Progenitor cell of endocrine pancreas (in vitro differentiated cells): ENCODE data around the gene POLG2. TPM values are rescaled to one million over a fixed set of nuclear protein-coding genes. Genes with fewer than 3 reads are reported as not detected.
"Not testable (repeated sequence)": the region's sequence is repeated elsewhere in the genome, so short reads cannot be mapped to it uniquely, and the experiment has no call there.

Source experiments
- DNase-seq: peaks from one replicate; pipeline ENCODE4 v3.0.0; 2021; ENCODE audit warnings: low spot score; ENCODE audit not compliant: unreplicated experiment
- H3K27ac Mint-ChIP-seq: 2 replicates; pipeline ENCODE4 v1.8.0; 2021; ENCODE audit warnings: mild to moderate bottlenecking, moderate library complexity, mixed read lengths
- H3K27me3 Mint-ChIP-seq: 2 replicates; pipeline ENCODE4 v1.8.0; 2021; ENCODE audit warnings: mixed read lengths
- H3K36me3 Mint-ChIP-seq: 2 replicates; pipeline ENCODE4 v1.8.0; 2022; ENCODE audit warnings: mixed read lengths; ENCODE audit not compliant: insufficient read depth
- H3K4me1 Mint-ChIP-seq: 2 replicates; pipeline ENCODE4 v1.8.0; 2021; ENCODE audit warnings: low read depth, mixed read lengths
- H3K4me3 Mint-ChIP-seq: 2 replicates; pipeline ENCODE4 v1.8.0; 2021; ENCODE audit warnings: low read depth, mild to moderate bottlenecking, moderate library complexity, mixed read lengths
- H3K9me3 Mint-ChIP-seq: 2 replicates; pipeline ENCODE4 v1.8.0; 2021; ENCODE audit warnings: low read depth, mixed read lengths
- CTCF ChIP-seq: fragments of 200-600 bp; sonication (generic); IDR thresholded peaks from one replicate; pipeline ENCODE4 v1.5.0; 2021; ENCODE audit warnings: antibody characterized with exemption, mild to moderate bottlenecking; ENCODE audit not compliant: unreplicated experiment
- total RNA-seq: library from RNA; stranded (reverse); gene quantifications from 2 replicates; pipeline ENCODE4 v1.2.1, GENCODE V29; 2021

The POLG2 gene
- total RNA-seq, 1 donor from 2014 or later = 33.1 TPM

- no peaks in the 10 kb centered on the region for H3K4me1 Mint-ChIP-seq
- no peaks in the 10 kb centered on the region for H3K36me3 Mint-ChIP-seq
- H3K4me3 Mint-ChIP-seq = no peak overlapping the region
- TF ChIP-seq CTCF = no peak
- DNase-seq = no peak
- H3K27me3 Mint-ChIP-seq = no peaks in the 10 kb centered on the region
- no peak overlapping the region for H3K27ac Mint-ChIP-seq
- no peaks in the 10 kb centered on the region for H3K9me3 Mint-ChIP-seq
Observed at GRCh38 chr17:64447526-64447925, 49.3 kb downstream of the POLG2 start.

GRCh38 chr17:64443086-64443760 is 53.6 kb downstream of the POLG2 start:
- no peak overlapping the region for H3K4me3 Mint-ChIP-seq

GRCh38 chr17:64442541-64442971 is 54.3 kb downstream of the POLG2 start:
- TF ChIP-seq CTCF = no peak
- H3K27me3 Mint-ChIP-seq = no peaks in the 10 kb centered on the region
- no peak overlapping the region for H3K4me3 Mint-ChIP-seq
- H3K27ac Mint-ChIP-seq = no peak overlapping the region
- H3K36me3 Mint-ChIP-seq = peaks cover 3% of the 10 kb centered on the region
- H3K4me1 Mint-ChIP-seq = no peaks in the 10 kb centered on the region
- H3K9me3 Mint-ChIP-seq = peaks cover 10% of the 10 kb centered on the region
- DNase-seq = no peak

More at GRCh38 chr17:64443086-64443760, 53.6 kb downstream of the POLG2 start:
- no peaks in the 10 kb centered on the region for H3K27me3 Mint-ChIP-seq
- peaks cover 7% of the 10 kb centered on the region for H3K9me3 Mint-ChIP-seq
- H3K4me1 Mint-ChIP-seq = no peaks in the 10 kb centered on the region
- H3K27ac Mint-ChIP-seq = no peak overlapping the region
- peaks cover 3% of the 10 kb centered on the region for H3K36me3 Mint-ChIP-seq
- no peak for DNase-seq
- no peak for TF ChIP-seq CTCF

- Mint-ChIP-seq H3K27me3 (no peaks in the 10 kb centered on the region), H3K9me3 (peaks cover 14% of the 10 kb centered on the region), H3K4me1 (no peaks in the 10 kb centered on the region), H3K4me3 (no peak overlapping the region), H3K36me3 (peaks cover 5% of the 10 kb centered on the region), H3K27ac (no peak overlapping the region)
- no peak for TF ChIP-seq CTCF
- no peak for DNase-seq
Observed at GRCh38 chr17:64441772-64442540, 54.9 kb downstream of the POLG2 start.

- no peak for DNase-seq
- Mint-ChIP-seq H3K4me3 (no peak overlapping the region), H3K36me3 (peaks cover 6% of the 10 kb centered on the region), H3K9me3 (peaks cover 19% of the 10 kb centered on the region), H3K27me3 (no peaks in the 10 kb centered on the region), H3K4me1 (no peaks in the 10 kb centered on the region), H3K27ac (no peak overlapping the region)
- no peak for TF ChIP-seq CTCF
Observed at GRCh38 chr17:64439956-64440355, 56.9 kb downstream of the POLG2 start.

GRCh38 chr17:64439521-64439920 is 57.3 kb downstream of the POLG2 start:
- H3K27ac Mint-ChIP-seq, DNase-seq, H3K4me1 Mint-ChIP-seq, H3K4me3 Mint-ChIP-seq, H3K36me3 Mint-ChIP-seq, H3K27me3 Mint-ChIP-seq: not testable (repeated sequence)
- H3K9me3 Mint-ChIP-seq = peaks cover 19% of the 10 kb centered on the region
